ENCODE data around the gene SPATA31D4.
"Not testable (repeated sequence)": the region's sequence is repeated elsewhere in the genome, so short reads cannot be mapped to it uniquely, and the experiment has no call there.

The SPATA31D4 gene

DNA sequence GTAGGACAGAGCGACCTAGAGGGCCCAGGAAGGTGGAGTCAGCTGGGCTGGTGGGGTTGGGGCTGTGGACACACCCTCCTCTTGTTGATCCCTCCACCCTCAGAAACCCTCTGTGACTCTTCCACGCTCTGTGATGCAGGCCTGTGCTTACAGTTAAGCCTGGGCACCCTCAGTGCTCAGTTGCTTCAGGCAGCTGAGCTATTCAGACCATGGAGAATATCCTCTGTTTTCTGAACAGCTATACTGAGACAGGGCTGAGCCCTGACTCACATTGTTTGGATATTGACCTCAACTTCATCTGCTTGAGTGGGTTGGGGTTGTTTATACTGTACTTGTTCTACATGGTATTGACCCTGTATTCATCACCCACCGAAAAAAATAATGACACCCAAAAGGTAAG, at the start of gene SPATA31D4:
Gene SPATA31D4 (plus strand): TSS at position 124 of the 400 bp plus-strand sequence. CDS start 86 bp downstream, at position 210.
- DNase-seq: not testable (repeated sequence)

DNA sequence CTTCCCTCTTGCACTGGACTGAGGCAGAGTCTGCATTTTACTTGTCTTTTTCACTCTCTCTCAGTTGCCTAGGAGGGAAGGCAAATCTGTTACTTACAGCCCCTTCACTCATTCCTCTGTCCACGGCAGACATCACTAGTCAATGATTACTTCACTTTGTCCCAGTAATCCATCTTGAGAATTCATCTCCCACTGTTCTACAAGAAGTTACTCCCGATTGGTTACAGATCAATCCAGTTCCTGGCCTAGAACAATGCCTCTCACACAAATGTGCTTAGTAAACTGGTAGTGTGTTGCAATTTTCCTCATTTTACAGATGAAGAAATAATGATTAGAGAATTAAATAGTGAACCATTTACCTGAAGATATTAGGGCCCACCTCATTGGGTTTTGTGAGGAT, 49.7 kb upstream of the SPATA31D4 start:
- DNase-seq: no peak

DNA sequence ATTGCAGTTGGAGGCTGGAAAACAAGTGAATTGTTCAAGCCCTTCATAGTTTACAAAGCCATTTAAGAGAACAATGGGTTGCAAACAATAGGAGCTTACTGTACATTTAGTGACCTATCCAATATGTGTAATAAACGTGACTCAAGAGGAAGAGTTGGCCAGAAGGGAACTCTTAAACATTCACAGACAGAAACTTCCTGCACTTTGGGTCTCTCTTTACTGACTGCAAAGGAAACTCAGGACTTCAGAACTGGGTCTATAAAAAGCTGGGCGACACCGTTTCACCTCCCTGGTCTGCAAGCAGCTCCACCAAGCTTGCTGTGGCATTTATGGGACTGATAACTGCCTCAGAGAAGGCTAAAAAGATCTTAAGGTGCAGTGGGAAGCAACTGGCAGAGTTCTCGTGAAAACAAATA, 48.7 kb upstream of the SPATA31D4 start:
- DNase-seq: no peak

DNA sequence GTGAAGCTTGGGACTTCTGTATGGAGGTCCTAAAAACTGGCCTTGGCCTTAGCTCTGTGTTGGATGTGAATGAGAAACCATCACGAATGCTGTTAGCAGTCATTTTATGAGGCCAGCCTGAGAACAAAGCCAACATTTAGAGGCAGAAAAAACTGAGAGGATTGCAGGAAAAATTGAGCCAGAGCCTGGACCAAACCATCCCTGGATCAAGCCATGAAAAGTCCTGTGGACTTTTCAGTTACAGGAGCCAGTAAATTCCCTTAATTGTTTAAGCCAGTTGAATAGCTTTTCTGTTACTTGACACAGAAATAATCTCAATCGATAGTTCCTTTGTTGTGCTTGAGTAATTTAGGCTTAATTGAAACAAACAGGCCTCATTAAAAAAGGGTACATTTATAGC, 42.6 kb upstream of the SPATA31D4 start:
- no peak for DNase-seq

DNA sequence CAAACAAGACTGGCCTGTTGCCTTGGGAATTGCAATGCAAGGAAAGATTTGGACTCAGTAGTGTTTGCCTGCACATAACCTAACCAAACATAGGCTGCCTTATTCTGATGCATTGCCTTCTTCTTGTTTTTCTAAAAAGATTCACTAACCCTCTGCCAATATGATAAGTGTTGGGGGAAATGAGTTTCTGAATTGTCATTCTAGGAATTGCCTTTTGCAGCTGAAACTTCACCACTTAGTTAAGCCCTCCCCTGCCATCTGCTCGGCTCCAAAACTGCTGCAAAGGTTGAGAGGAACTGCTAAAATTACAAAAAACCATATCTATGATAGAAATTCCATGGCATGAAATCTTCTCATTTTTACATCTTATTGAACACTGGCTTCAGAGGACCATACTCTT, 41.6 kb upstream of the SPATA31D4 start:
- no peak for DNase-seq

DNA sequence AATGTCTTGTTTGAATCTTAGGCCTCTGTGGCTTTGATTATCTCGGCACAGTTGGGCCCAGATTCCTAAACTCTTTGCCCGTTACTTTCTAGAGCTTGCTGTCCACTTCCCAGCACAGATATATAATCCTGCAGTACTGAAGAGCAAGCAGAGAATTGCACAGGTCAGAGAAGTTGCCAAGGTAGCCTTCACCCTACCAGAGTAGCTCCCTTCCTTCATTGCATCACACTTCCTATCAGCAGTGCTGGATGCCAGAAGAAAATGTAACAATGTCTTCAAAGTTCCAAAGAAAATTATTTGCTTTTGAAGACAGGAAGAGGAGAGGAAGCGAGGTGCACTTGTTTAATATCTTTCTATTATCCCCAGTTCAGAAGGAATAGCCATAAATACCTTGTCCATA, 38.1 kb upstream of the SPATA31D4 start:
- no peak for DNase-seq

DNA sequence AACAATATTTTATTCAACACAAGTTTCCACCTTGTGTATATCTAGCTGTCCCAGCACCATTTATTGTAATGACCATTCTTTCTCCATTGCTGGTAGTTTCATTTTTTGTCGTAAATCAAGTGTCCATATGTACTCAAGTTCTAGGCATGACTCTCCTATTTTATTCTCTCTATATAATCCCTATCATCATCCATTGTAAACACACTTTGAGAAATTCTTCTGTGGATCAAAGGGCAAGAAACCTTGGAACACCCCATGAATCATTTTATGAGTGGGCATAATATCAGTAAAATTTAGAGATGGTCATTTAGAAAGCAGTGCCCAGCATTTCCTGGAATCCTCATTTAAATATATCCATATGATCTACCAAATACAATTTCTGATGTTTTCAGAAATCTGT, 35.8 kb upstream of the SPATA31D4 start:
- no peak for DNase-seq

DNA sequence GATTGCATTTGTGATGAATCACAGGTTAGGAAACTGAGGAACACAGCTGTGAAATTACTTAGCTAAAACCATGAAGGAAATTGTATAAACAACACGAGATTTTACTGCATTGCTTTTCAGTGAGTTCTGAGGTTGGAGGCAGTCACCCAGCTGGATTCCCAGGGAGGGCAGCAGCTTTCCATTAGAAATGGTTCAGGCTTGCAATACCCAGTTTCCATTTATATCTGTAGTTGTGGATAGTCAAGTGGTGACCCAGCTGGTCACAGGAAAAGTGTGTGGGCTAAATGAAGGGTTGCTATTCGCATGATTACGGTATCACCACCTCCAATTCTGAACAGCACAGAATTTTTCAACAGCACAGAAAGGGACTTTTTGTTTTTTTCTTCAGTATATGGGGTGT, 34.3 kb upstream of the SPATA31D4 start:
- no peak for DNase-seq

DNA sequence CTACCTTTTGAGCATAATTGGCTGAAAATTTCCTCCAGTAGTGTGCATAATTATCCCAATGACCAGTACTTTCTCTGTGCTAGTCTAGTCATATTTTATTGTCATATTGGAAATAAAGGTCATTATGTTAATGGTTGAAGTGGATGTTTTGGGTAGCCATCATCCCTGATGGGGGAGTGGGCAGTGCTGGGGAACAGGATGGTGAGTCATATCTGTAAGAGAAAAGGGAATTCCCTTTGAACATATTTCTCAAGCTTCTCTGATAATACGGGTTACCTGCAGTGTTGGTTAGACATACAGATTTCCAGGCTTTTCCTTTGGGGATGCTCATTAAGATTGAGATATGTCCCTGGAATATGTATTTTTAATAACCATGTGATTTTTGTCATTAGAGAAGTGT, 33.3 kb upstream of the SPATA31D4 start:
- no peak for DNase-seq

DNA sequence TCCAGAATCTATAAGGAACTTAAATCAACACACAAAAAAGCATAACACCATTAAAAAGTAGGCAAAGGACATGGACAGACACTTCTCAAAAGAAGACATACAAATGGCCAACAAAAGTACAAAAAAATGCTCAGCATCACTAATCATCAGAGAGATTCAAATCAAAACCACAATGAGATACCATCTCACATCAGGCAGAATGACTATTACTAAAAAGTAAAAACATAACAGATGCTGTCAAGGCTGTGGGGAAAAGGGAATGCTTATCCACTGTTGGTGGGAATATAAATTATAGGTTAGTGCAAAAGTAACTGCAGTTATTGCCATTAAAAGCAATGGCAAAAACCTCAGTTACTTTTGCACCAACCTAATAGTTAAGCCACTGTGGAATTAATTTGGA, 32.2 kb upstream of the SPATA31D4 start:
- no peak for DNase-seq

DNA sequence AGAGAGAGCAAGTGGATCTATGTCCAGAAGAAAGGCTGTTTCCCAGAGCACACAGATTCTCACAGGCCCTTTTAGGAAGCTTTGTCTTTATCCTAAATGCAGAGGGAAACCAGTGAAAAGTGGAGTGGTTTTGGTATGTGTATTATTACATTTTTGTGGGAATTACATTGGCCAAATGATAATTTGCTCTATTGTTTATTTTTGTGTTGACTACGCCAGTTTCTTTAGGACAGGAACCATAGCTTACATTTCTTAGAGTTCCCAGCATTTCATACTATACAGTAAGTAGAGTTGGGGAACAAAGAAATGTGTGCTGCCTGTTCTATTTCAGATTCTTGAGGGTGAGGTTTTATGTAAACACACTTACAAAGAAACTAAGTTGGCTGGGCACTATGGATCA, 29.4 kb upstream of the SPATA31D4 start:
- no peak for DNase-seq

DNA sequence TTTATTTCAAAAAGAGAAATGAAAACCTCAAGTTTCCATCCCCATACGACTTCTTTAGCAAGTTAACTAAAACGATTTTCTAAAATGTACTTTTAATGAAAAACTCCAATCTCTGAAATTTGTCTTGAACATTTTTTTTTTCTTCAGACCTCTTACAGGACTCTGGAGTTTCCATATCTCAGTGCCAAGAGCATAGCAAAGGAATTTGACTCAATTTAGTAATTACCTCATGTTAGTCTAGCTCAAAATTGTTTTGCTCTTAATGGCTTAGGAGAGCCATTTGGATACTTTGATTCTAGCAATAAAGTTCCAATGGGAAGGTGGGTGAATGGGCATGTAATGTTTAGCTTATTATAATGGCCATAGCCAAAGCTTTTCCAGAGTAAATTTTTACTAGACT, 26.0 kb upstream of the SPATA31D4 start:
- DNase-seq: no peak

DNA sequence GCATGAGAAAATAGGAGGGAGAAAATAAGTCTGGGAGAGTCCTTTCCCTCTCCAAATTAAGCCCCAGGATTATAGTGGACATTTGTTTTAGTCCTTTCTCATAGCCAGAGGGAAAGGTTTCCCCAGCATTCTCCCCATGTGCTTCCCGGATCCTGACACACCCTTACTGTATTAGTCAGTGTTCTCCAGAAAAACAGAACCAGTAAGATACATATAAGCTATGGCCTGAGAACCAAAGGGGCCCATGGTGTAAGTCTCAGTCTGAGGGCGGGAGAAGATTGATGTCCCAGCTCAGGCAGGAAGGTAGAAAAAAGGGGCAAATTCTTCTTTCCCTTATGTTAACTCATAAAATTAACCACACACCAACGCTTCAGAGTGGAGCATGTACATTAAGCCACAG, 25.6 kb upstream of the SPATA31D4 start:
- DNase-seq: no peak

DNA sequence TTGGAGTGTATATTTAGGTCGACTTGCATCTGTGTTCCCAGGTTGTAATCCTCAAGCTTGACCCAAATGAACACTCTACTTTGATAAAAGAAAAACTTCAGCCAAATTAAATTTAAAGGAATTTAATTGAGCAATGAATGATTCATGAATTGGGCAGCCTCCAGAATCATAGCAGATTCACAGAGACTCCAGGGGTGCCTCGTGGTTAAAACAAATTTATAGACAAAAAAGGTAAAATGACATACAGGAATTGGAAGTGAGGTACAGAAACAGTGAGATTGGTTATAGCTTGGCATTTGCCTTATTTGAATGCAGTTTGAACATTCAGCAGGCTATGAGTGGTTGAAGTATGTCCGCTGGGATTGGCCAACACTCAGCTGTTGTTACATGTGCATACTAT, 21.6 kb upstream of the SPATA31D4 start:
- no peak for DNase-seq

DNA sequence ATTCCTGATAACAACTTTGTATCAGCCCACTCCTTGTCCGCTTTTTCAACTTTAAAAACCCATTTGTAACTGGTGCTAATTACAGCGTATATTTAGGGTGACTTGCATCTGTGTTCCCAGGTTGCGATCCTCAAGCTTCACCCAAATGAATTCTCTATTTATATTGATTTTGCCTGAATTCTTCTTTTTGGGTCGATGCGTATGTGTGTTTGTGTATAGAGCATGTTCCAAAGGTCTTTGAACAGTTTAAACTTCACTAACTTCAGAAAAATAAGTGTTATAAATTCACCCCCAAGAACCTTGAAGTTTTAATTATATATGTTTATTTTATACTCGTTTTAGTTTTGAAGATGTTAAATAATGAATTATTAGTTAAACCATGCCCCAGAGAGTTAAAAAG, 16.1 kb upstream of the SPATA31D4 start:
- DNase-seq: no peak

DNA sequence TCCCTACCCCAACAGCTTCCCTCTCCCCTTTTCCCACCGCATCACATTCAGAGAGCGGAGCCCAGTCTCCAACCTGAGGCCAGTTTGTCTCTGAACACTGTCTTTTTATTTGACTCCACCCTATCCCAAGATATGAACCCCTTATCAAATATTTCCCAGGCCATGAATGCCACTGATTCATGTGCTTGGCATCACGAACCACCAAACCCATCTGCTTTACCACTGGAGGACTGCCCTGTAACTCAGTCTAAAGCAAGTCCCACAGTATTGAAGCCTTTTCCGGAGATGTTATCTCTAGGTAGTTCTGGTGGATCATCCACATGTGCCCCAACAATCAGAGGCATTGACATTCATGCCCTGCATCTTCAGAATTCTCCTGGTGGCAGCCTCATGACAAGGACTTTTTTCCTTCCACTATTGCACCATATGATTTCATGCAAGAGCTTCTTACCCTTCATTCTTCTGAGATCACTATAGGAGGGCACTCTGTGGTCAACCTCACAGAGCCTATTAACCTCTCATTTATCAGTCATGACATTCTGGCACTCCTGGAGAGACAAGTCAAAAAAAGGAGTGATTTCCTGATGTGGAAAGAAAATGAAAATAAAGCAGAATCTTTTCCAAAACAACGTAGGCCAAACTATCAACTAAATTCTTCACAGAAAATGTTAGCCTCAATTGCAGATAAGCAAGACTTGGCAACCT, 12.3 kb upstream of the SPATA31D4 start:
- no peak for DNase-seq

DNA sequence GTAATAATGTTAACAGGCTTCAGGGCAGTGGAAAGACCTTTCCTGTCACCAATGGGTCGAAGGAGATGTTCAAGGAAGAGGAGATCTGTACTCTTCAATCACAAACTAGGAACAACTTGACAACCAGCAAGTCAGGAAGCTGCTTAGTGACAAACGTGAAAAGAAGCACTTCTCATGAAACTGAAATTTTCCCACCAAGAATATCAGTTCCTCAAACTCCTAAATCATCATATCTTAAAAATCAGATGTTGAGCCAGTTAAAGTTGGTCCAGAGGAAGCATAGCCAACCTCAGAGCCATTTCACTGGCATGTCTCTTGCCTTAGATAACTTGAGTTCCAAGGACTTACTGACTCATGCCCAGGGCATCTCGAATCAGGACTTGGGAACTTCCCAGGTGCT, 9.7 kb upstream of the SPATA31D4 start:
- DNase-seq: not testable (repeated sequence)

DNA sequence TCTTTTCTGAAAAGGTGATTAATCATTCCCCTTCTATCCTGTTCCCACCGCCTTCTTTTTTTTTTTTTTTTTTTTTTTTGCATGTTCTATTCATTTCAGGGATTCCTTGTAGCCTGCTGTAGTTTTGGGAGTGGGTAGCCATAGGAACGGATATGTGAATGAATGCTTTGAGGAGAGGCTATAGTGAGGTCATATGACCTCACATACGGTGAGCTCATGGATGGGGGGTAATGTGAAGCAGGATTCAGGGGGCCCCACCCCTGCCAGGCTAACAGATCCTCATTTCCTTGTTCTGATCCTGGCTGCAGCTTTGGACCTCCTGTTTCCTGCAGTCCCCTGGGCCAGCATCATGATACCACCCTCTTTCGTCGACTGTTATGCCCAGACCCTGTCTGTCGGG, 1.9 kb downstream of the SPATA31D4 start:
- DNase-seq: not testable (repeated sequence)

DNA sequence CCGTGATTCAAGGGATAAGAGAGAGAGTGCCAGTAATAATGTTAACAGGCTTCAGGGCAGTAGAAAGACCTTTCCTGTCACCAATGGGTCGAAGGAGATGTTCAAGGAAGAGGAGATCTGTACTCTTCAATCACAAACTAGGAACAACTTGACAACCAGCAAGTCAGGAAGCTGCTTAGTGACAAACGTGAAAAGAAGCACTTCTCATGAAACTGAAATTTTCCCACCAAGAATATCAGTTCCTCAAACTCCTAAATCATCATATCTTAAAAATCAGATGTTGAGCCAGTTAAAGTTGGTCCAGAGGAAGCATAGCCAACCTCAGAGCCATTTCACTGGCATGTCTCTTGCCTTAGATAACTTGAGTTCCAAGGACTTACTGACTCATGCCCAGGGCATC, 5.3 kb downstream of the SPATA31D4 start:
- not testable (repeated sequence) for DNase-seq

DNA sequence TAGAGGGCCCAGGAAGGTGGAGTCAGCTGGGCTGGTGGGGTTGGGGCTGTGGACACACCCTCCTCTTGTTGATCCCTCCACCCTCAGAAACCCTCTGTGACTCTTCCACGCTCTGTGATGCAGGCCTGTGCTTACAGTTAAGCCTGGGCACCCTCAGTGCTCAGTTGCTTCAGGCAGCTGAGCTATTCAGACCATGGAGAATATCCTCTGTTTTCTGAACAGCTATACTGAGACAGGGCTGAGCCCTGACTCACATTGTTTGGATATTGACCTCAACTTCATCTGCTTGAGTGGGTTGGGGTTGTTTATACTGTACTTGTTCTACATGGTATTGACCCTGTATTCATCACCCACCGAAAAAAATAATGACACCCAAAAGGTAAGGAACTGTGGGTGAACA, 15.2 kb downstream of the SPATA31D4 start, which contains the start of gene SPATA31D3:
Gene SPATA31D3 (plus strand): TSS at position 108 of the 400 bp plus-strand sequence. CDS start 86 bp downstream, at position 194.
- DNase-seq: not testable (repeated sequence)

DNA sequence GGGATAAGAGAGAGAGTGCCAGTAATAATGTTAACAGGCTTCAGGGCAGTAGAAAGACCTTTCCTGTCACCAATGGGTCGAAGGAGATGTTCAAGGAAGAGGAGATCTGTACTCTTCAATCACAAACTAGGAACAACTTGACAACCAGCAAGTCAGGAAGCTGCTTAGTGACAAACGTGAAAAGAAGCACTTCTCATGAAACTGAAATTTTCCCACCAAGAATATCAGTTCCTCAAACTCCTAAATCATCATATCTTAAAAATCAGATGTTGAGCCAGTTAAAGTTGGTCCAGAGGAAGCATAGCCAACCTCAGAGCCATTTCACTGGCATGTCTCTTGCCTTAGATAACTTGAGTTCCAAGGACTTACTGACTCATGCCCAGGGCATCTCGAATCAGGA, 20.4 kb downstream of the SPATA31D4 start:
- not testable (repeated sequence) for DNase-seq

DNA sequence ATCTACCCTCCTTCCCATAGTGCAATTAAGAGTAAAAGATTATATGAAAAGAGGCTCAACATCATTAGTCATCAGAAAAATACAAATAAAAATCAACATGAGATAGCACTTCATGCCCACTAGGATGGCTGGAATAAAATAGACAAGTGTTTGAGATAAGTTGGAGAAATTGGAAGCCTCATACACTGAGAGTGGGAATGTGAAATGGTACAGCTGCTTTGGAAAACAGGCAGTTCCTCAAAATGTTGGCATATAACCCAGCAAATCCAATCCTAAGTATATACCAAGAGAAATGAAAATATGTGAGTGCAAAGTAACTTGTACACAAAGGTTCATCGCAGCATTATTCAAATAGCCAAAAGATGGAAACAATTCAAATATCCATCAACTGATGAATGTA, 24.9 kb downstream of the SPATA31D4 start:
- no peak for DNase-seq

DNA sequence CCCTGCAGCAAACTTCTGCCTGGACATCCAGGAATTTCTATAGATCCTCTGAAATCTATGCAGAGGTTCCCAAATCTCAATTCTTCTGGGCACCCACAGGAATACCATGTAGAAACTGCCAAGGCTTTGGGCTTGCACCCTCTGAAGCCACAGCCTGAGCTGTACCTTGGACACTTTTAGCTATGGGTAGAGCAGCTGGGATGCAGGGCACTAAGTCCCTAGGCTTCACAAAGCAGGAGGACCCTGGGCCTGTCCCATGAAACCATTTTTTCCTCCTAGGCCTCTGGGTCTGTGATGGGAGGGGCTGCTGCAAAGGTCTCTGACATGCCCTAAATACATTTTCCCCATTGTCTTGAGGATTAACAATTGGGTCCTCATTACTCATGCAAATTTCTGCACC, 27.4 kb downstream of the SPATA31D4 start:
- DNase-seq: no peak

DNA sequence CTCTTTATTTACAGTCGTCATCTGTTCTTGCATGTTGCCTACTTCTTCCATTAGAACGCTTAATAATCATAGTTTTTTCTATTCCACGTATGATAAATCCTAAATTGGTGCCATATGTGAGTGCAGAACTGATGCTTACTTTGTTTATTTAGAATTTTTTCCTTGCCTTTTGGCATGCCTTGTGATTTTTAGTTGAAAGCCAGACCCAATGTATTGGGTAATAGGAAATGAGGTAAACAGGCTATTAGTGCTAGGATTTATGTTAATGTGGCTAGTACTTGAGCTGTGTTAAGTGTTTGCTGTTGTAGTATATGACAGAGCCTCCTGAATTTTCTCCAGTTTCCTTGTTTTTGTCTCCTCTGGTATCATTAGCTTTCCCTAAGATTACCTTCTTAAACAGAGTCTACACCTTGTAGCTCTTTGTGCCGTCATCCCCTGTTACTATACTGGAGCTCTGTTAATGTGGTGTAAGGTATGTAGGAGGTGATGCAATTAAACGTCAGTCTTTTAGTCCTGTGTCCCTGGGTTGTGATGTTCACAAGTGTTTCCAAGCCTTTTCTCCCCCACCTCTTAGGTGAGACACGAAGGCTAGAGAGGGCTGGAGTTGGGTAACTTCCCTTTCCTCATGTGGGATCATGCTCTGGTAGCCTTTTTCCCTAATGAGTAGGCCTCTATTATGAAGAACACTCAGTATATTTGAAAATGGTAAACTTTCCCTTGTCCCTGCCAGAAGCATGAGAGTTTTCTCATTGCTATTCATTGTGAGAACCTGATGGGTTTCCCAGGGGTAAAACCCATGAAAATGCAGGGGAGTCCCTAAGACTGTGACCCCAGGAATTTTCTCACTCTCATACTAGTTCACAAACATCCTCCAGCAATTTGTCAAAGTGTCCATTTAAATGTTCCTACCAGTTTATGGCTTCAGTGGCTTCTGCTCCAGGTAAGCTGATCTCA, 36.3 kb downstream of the SPATA31D4 start:
- DNase-seq: no peak
